B cell (primary cell): ENCODE results near the gene VEGFB. TPM values are rescaled to one million over a fixed set of nuclear protein-coding genes. Genes with fewer than 3 reads are reported as not detected.

Source experiments
- ATAC-seq: fragments of 200-7000 bp; cut with Tn5 transposase; one replicate; pipeline ENCODE4 v1.10.0; 2021; ENCODE audit warnings: low read depth, mild to moderate bottlenecking, moderate number of reproducible peaks, moderate library complexity
- CTCF ChIA-PET: fragments of 350-600 bp; sonication (Branson Sonifier 250); formaldehyde crosslinking; loops from one replicate; lab custom pipeline; 2021; ENCODE audit warnings: antibody characterized with exemption, inconsistent platforms; lab: Charles Lee
- POLR2A ChIA-PET: fragments of 350-600 bp; sonication (Branson Sonifier 250); formaldehyde crosslinking; loops from one replicate; lab custom pipeline; 2021; ENCODE audit warnings: antibody characterized with exemption; lab: Charles Lee
- DNase-seq: peaks from one replicate; pipeline ENCODE4 v3.0.0; 2013
- H2AFZ ChIP-seq: 2 replicates; pipeline ENCODE4 v1.6.1; 2012; ENCODE audit warnings: mild to moderate bottlenecking, low read depth, low read length; ENCODE audit not compliant: insufficient read depth, poor library complexity, severe bottlenecking
- H3K27ac ChIP-seq, 2 donors: 1 replicate in 1 of 2; 2 replicates in 1 of 2; pipeline ENCODE4 v1.5.1; 2012 to 2013; ENCODE audit warnings: low read length in 2 of 2, mild to moderate bottlenecking in 2 of 2, moderate library complexity in 1 of 2
- H3K27me3 ChIP-seq, 4 experiments: fragments of 200-600 bp in 1 of 4; sonication (generic) in 1 of 4; replicated peaks in 1 of 4; 1 replicate in 2 of 4; 2 replicates in 2 of 4; pipeline versions ENCODE4 v1.6.1 to v1.7.0; 2013 to 2016; ENCODE audit warnings: low read length in 3 of 4, mild to moderate bottlenecking in 2 of 4, mixed read lengths in 1 of 4, moderate library complexity in 1 of 4; ENCODE audit not compliant: insufficient read depth in 4 of 4, control insufficient read depth in 3 of 4; ENCODE audit errors: control extremely low read depth in 1 of 4
- H3K36me3 ChIP-seq, 2 experiments: replicated peaks in 1 of 2; 1 replicate in 1 of 2; 2 replicates in 1 of 2; pipeline versions ENCODE4 v1.6.1 to v1.7.1; 2013; ENCODE audit warnings: low read length in 1 of 2; ENCODE audit not compliant: insufficient read depth in 2 of 2, control insufficient read depth in 1 of 2; ENCODE audit errors: control extremely low read depth in 1 of 2, extremely low read depth in 1 of 2
- H3K4me1 ChIP-seq, 2 donors: fragments of 200-600 bp in 1 of 2; sonication (generic) in 1 of 2; 1 replicate in 1 of 2; 2 replicates in 1 of 2; pipeline versions ENCODE4 v1.5.1 to v1.6.1; 2013 to 2017; ENCODE audit warnings: low read length in 2 of 2; ENCODE audit not compliant: control insufficient read depth in 2 of 2, insufficient read depth in 2 of 2
- H3K4me2 ChIP-seq: replicated peaks from 2 replicates; pipeline ENCODE3; 2012; ENCODE audit warnings: mild to moderate bottlenecking, low read depth, low read length; ENCODE audit not compliant: poor library complexity, severe bottlenecking
- H3K4me3 ChIP-seq, 5 experiments: fragments of 200-600 bp in 1 of 5; sonication (generic) in 1 of 5; 1 replicate in 3 of 5; 2 replicates in 2 of 5; pipeline versions ENCODE4 v1.5.1 to v1.7.0; 2011 to 2016; ENCODE audit warnings: low read length in 4 of 5, mild to moderate bottlenecking in 4 of 5, low read depth in 2 of 5, control low read depth in 1 of 5, moderate library complexity in 1 of 5; ENCODE audit not compliant: insufficient read depth in 1 of 5; ENCODE audit errors: control extremely low read depth in 1 of 5, extremely low read depth in 1 of 5
- H3K79me2 ChIP-seq: fragments of 200-600 bp; sonication (generic); one replicate; pipeline ENCODE4 v1.6.0; 2016; ENCODE audit warnings: low read length; ENCODE audit not compliant: control insufficient read depth, insufficient read depth
- H3K9ac ChIP-seq: fragments of 200-600 bp; sonication (generic); 2 replicates; pipeline ENCODE4 v1.6.1; 2017; ENCODE audit warnings: mild to moderate bottlenecking, low read length, moderate library complexity
- H3K9me3 ChIP-seq, 3 donors: one replicate each; pipeline versions ENCODE4 v1.6.1 to v1.7.1; 2013; ENCODE audit warnings: low read length in 2 of 3; ENCODE audit not compliant: control insufficient read depth in 2 of 3, insufficient read depth in 1 of 3; ENCODE audit errors: control extremely low read depth in 1 of 3
- H4K20me1 ChIP-seq: 2 replicates; pipeline ENCODE4 v1.6.0; 2012; ENCODE audit warnings: mild to moderate bottlenecking, low read length; ENCODE audit not compliant: insufficient read depth, control insufficient read depth, poor library complexity, severe bottlenecking
- H3K27ac Mint-ChIP-seq: one replicate; pipeline ENCODE4 v1.8.0; 2021; ENCODE audit warnings: mixed read lengths
- H3K27me3 Mint-ChIP-seq: one replicate; pipeline ENCODE4 v1.8.0; 2021; ENCODE audit warnings: mixed read lengths
- H3K4me1 Mint-ChIP-seq: one replicate; pipeline ENCODE4 v1.8.0; 2021; ENCODE audit warnings: mixed read lengths
- H3K4me3 Mint-ChIP-seq: one replicate; pipeline ENCODE4 v1.8.0; 2021; ENCODE audit warnings: mixed read lengths
- H3K9me3 Mint-ChIP-seq: one replicate; pipeline ENCODE4 v1.8.0; 2022; ENCODE audit warnings: mixed read lengths; ENCODE audit not compliant: insufficient read depth
- CTCF ChIP-seq: fragments of 200-600 bp; IDR thresholded peaks from one replicate; pipeline ENCODE4 v1.8.0; 2022; ENCODE audit warnings: antibody characterized with exemption, mild to moderate bottlenecking
- EZH2 ChIP-seq: IDR thresholded peaks from 2 replicates; pipeline ENCODE4 v1.6.1; 2012; ENCODE audit warnings: borderline replicate concordance, low read depth, mild to moderate bottlenecking, moderate library complexity, low read length; ENCODE audit not compliant: insufficient read depth, poor library complexity, severe bottlenecking
- WGBS: methylation state at CpG from one replicate; pipeline ENCODE4 v1.1.5; 2013; ENCODE audit warnings: missing lambda C conversion rate; ENCODE audit not compliant: insufficient coverage; 5-methylcytosine and 5-hydroxymethylcytosine counted together
- intact Hi-C: fragments of 100-400 bp; cut with micrococcal nuclease; formaldehyde crosslinking; loops from one replicate; pipeline ENCODE4 v1.10.0; 2022
- polyA plus RNA-seq: library from polyadenylated mRNA; depleted of rRNA; stranded (reverse); fragments of >200 nt; gene quantifications from 2 replicates; pipeline ENCODE4 v1.2.3, GENCODE V29; 2012
- total RNA-seq, 2 donors: library from RNA; stranded (reverse); fragments of 120-200 nt in 1 of 2; gene quantifications; 1 replicate in 1 of 2; 2 replicates in 1 of 2; pipeline versions ENCODE4 v1.2.3 to v1.2.4, GENCODE V29; 2013 to 2022

The VEGFB gene
- total and polyA plus RNA-seq, 2 donors (not counting 1 experiment from before 2014, with no cell fraction given), result 56.4 to 152 TPM

GRCh38 chr11:64262271-64263002 is 28.1 kb downstream of the VEGFB start:
- ATAC-seq, result no peak
- no peak overlapping the region for H3K9ac ChIP-seq
- CTCF ChIA-PET, result interaction anchor here (1.1 kb wide), 1 partner anchor 58 kb away, joined by 4 read pairs; no protein-coding TSS in a partner anchor

More at GRCh38 chr11:64262271-64263002, 28.1 kb downstream of the VEGFB start:
- no peaks in the 10 kb centered on the region for H4K20me1 ChIP-seq
- no peaks in the 10 kb centered on the region for H3K79me2 ChIP-seq
- Mint-ChIP-seq H3K27ac (no peak overlapping the region), H3K27me3 (no peaks in the 10 kb centered on the region), H3K9me3 (no peaks in the 10 kb centered on the region), H3K4me1 (no peaks in the 10 kb centered on the region), H3K4me3 (no peak overlapping the region)
- no peak for DNase-seq
- H3K27me3 ChIP-seq, result no peaks in the 10 kb centered on the region
- H3K9me3 ChIP-seq, result no peaks in the 10 kb centered on the region
- intact Hi-C loops, result no loop called here
- H2AFZ ChIP-seq, result no peak overlapping the region
- no peaks in the 10 kb centered on the region for H3K4me1 ChIP-seq
- H3K27ac ChIP-seq, result no peak overlapping the region
- POLR2A ChIA-PET, result no interaction called here
- WGBS, result 96% methylated on average over 42 of the region's 42 CpGs
- H3K4me2 ChIP-seq, result no peak overlapping the region
- TF ChIP-seq CTCF, result no peak
- no peak for TF ChIP-seq EZH2
- no peaks in the 10 kb centered on the region for H3K36me3 ChIP-seq
- no peak overlapping the region for H3K4me3 ChIP-seq
